MM.1S (cell line): Measurements from ENCODE around the gene USP37.
A peak's percentile ranks its signal among the peaks of the same experiment; 100 is the strongest.

Experiments used
- DNase-seq: peaks from one replicate; pipeline ENCODE4 v3.0.0-alpha.2; 2015
- H2AFZ ChIP-seq: fragments of 300-600 bp; sonication (generic); 2 replicates; pipeline ENCODE4 v1.6.0; 2016; ENCODE audit warnings: antibody characterized with exemption, low read length
- H3F3A ChIP-seq: fragments of 300-600 bp; sonication (generic); 2 replicates; pipeline ENCODE4 v1.6.1; 2016; ENCODE audit warnings: mild to moderate bottlenecking, antibody characterized with exemption, low read length, moderate library complexity, mixed read lengths; ENCODE audit not compliant: insufficient read depth
- H3K27ac ChIP-seq: fragments of 300-600 bp; sonication (generic); 2 replicates; pipeline ENCODE4 v1.5.1; 2016; ENCODE audit warnings: mild to moderate bottlenecking, low read length
- H3K27me3 ChIP-seq: fragments of 300-600 bp; sonication (generic); replicated peaks from 2 replicates; pipeline ENCODE4 v1.6.0; 2016; ENCODE audit warnings: low read length; ENCODE audit not compliant: insufficient read depth
- H3K36me3 ChIP-seq: fragments of 300-600 bp; sonication (generic); replicated peaks from 2 replicates; pipeline ENCODE4 v1.6.1; 2016; ENCODE audit warnings: mild to moderate bottlenecking, low read length, mixed read lengths; ENCODE audit not compliant: insufficient read depth
- H3K4me1 ChIP-seq: fragments of 300-600 bp; sonication (generic); 2 replicates; pipeline ENCODE4 v1.6.1; 2016; ENCODE audit warnings: low read length, mixed read lengths
- H3K4me2 ChIP-seq: fragments of 300-600 bp; sonication (generic); 2 replicates; pipeline ENCODE4 v1.6.0; 2016; ENCODE audit warnings: low read depth, low read length
- H3K4me3 ChIP-seq: fragments of 300-600 bp; sonication (generic); 2 replicates; pipeline ENCODE4 v1.5.1; 2016; ENCODE audit warnings: low read length, mixed read lengths
- H3K79me2 ChIP-seq: fragments of 300-600 bp; sonication (generic); 2 replicates; pipeline ENCODE4 v1.6.1; 2016; ENCODE audit warnings: mixed run types, low read length, mixed read lengths
- H3K9ac ChIP-seq: fragments of 300-600 bp; sonication (generic); 2 replicates; pipeline ENCODE4 v1.6.1; 2016; ENCODE audit warnings: low read length, mixed read lengths
- H3K9me2 ChIP-seq: fragments of 300-600 bp; sonication (generic); replicated peaks from 2 replicates; pipeline ENCODE4 v1.6.1; 2016; ENCODE audit warnings: mild to moderate bottlenecking, low read length, mixed read lengths; ENCODE audit not compliant: insufficient read depth
- H3K9me3 ChIP-seq: fragments of 300-600 bp; sonication (generic); replicated peaks from 2 replicates; pipeline ENCODE4 v1.6.1; 2016; ENCODE audit warnings: mild to moderate bottlenecking, low read length, mixed read lengths; ENCODE audit not compliant: insufficient read depth
- H4K20me1 ChIP-seq: fragments of 300-600 bp; sonication (generic); 2 replicates; pipeline ENCODE4 v1.6.1; 2016; ENCODE audit warnings: mild to moderate bottlenecking, low read length, moderate library complexity, mixed read lengths; ENCODE audit not compliant: insufficient read depth
- EZH2 ChIP-seq: fragments of 300-600 bp; sonication (generic); optimal IDR thresholded peaks from 2 replicates; pipeline ENCODE3; 2017; ENCODE audit warnings: low read depth, mild to moderate bottlenecking, antibody characterized with exemption, low read length, mixed read lengths
- EZH2phosphoT487 ChIP-seq: fragments of 300-600 bp; sonication (generic); IDR thresholded peaks from 2 replicates; pipeline ENCODE4 v1.6.1; 2018; ENCODE audit warnings: antibody characterized with exemption, low read length
- TF ChIP-seq, protein P1 (sequence below): fragments of 300-600 bp; sonication (generic); IDR thresholded peaks from 2 replicates; pipeline ENCODE4 v1.5.1; 2016; ENCODE audit warnings: antibody characterized with exemption, low read length, mixed read lengths

The USP37 gene, protein sequence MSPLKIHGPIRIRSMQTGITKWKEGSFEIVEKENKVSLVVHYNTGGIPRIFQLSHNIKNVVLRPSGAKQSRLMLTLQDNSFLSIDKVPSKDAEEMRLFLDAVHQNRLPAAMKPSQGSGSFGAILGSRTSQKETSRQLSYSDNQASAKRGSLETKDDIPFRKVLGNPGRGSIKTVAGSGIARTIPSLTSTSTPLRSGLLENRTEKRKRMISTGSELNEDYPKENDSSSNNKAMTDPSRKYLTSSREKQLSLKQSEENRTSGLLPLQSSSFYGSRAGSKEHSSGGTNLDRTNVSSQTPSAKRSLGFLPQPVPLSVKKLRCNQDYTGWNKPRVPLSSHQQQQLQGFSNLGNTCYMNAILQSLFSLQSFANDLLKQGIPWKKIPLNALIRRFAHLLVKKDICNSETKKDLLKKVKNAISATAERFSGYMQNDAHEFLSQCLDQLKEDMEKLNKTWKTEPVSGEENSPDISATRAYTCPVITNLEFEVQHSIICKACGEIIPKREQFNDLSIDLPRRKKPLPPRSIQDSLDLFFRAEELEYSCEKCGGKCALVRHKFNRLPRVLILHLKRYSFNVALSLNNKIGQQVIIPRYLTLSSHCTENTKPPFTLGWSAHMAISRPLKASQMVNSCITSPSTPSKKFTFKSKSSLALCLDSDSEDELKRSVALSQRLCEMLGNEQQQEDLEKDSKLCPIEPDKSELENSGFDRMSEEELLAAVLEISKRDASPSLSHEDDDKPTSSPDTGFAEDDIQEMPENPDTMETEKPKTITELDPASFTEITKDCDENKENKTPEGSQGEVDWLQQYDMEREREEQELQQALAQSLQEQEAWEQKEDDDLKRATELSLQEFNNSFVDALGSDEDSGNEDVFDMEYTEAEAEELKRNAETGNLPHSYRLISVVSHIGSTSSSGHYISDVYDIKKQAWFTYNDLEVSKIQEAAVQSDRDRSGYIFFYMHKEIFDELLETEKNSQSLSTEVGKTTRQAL

DNA sequence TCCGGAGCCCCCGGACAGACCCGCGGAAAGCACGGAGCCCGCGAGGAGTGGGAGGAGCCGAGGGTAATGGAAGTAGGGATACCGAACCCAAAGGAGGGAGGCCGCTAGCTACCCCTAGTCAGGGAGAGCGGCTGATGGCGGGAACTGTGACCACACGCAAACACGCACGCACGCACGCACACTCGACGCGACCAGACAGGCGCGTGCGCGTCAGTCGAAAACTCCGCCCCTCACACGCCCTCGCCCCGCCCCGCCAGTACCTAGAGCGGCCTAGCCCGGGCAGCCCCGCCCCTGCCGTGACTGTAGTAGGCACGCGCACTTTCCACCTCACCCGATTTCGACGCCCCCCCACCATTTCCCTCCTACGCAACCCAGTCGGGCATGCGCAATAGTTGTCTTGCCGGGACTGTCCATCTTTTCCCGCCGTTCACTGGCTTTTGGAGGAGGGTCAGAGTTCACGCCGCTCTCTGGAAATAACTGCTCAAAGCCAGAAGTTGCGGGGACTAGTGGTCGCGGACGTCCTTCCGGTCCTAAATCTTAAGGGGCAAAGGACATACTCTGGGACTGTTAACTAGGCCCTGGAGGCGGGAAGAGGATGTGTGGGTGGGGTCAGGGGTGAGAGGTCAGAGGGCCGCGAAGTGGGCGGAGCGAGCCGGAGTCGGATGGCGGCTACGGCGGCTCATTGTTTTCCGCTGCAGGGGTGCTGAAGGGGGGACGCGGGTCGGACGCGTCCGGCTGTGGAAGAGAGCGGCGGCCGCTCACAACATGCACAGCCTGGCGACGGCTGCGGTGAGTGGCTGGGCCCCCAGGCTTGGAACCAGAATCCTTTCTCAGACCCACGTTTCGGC, at the start of gene USP37, which contains the start of gene CNOT9:
TSS of gene USP37 (minus strand) at position 162 of the 848 bp plus-strand sequence. CDS start 9,698 bp downstream, outside the sequence.
TSS of gene CNOT9 (plus strand) at position 650 of the 848 bp plus-strand sequence. CDS start at position 766, 116 bp downstream.
- Histone ChIP-seq H3K4me2 (peak within 1 kb of the TSS; percentile 91), H4K20me1 (peaks cover 3% of the 10 kb centered on the region; the same call in 1 of the 2 replicates), H3K4me1 (peaks cover 27% of the 10 kb centered on the region), H3K27me3 (no peaks in the 10 kb centered on the region), H3K9me3 (no peaks in the 10 kb centered on the region), H3K4me3 (peak within 1 kb of the TSS; percentile 89), H3K27ac (peak within 1 kb of the TSS; percentile 99), H3K9me2 (no peaks in the 10 kb centered on the region), H3K36me3 (peaks cover 5% of the 10 kb centered on the region; the same call in 1 of the 2 replicates), H3K79me2 (peaks cover 96% of the 10 kb centered on the region), H2AFZ (peak within 1 kb of the TSS; percentile 97), H3F3A (peaks cover 25% of the 10 kb centered on the region), H3K9ac (peak within 1 kb of the TSS; percentile 99)
- DNase-seq: peak; percentile 99
- TF ChIP-seq, protein P1, sequence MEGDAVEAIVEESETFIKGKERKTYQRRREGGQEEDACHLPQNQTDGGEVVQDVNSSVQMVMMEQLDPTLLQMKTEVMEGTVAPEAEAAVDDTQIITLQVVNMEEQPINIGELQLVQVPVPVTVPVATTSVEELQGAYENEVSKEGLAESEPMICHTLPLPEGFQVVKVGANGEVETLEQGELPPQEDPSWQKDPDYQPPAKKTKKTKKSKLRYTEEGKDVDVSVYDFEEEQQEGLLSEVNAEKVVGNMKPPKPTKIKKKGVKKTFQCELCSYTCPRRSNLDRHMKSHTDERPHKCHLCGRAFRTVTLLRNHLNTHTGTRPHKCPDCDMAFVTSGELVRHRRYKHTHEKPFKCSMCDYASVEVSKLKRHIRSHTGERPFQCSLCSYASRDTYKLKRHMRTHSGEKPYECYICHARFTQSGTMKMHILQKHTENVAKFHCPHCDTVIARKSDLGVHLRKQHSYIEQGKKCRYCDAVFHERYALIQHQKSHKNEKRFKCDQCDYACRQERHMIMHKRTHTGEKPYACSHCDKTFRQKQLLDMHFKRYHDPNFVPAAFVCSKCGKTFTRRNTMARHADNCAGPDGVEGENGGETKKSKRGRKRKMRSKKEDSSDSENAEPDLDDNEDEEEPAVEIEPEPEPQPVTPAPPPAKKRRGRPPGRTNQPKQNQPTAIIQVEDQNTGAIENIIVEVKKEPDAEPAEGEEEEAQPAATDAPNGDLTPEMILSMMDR: no peak
- no peak for TF ChIP-seq EZH2
- TF ChIP-seq EZH2phosphoT487: no peak

DNA sequence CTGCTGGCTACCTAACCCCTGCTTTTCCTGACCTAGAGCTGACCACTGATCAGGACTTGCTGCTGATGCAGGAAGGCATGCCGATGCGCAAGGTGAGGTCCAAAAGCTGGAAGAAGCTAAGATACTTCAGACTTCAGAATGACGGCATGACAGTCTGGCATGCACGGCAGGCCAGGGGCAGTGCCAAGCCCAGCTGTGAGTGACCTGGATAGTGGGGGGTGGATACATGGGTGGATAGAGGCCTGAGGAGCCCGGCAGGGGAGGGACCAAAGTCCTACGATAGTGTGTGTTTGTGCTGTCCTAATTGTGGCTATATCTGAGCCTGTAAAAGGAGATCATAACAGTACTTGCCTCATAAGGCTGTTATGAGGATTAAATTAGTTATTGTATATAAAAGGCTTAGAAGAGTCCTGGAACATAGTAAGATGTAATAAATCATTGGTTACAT, 47.7 kb upstream of the USP37 start:
- H3K9me2 ChIP-seq: no peaks in the 10 kb centered on the region
- H3K27me3 ChIP-seq: no peaks in the 10 kb centered on the region
- H3K27ac ChIP-seq: no peak overlapping the region
- no peak overlapping the region for H3K9ac ChIP-seq
- H3K4me2 ChIP-seq: no peak overlapping the region
- TF ChIP-seq, protein P1: no peak
- TF ChIP-seq EZH2: no peak
- TF ChIP-seq EZH2phosphoT487: no peak
- no peaks in the 10 kb centered on the region for H3K9me3 ChIP-seq
- no peaks in the 10 kb centered on the region for H3K36me3 ChIP-seq
- H4K20me1 ChIP-seq: no peaks in the 10 kb centered on the region
- H3F3A ChIP-seq: no peaks in the 10 kb centered on the region
- H2AFZ ChIP-seq: no peak overlapping the region
- DNase-seq: no peak
- no peaks in the 10 kb centered on the region for H3K4me1 ChIP-seq
- H3K4me3 ChIP-seq: no peak overlapping the region
- no peaks in the 10 kb centered on the region for H3K79me2 ChIP-seq
